HepG2 (cell line): ENCODE measurements around the gene ADGRG1. TPM values are rescaled to one million over a fixed set of nuclear protein-coding genes. Genes with fewer than 3 reads are reported as not detected.

Experiments used
- ARID5B ChIP-seq: IDR thresholded peaks from 2 replicates; pipeline ENCODE4 v1.4.0; 2020; ENCODE audit warnings: mild to moderate bottlenecking, missing genetic modification reagents
- CENPX ChIP-seq: sonication (generic); formaldehyde crosslinking; IDR thresholded peaks from 2 replicates; pipeline ENCODE4 v1.9.0; 2021; ENCODE audit warnings: mild to moderate bottlenecking, missing genetic modification reagents, moderate library complexity
- ELK4 ChIP-seq: sonication (generic); formaldehyde crosslinking; IDR thresholded peaks from 2 replicates; pipeline ENCODE4 v1.9.0; 2021; ENCODE audit warnings: missing genetic modification reagents, borderline replicate concordance
- HNF1B ChIP-seq: sonication (generic); formaldehyde crosslinking; IDR thresholded peaks from 2 replicates; pipeline ENCODE4 v1.5.1; 2020; ENCODE audit warnings: mild to moderate bottlenecking, moderate library complexity, missing genetic modification reagents
- HNRNPH1 ChIP-seq: fragments of 200-400 bp; formaldehyde crosslinking; optimal IDR thresholded peaks from 2 replicates; pipeline ENCODE3; 2017; ENCODE audit warnings: mild to moderate bottlenecking, low read depth, low read length
- HNRNPL ChIP-seq: fragments of 200-400 bp; formaldehyde crosslinking; IDR thresholded peaks from 2 replicates; pipeline ENCODE4 v1.6.1; 2017; ENCODE audit warnings: mild to moderate bottlenecking, low read depth, low read length
- KDM5B ChIP-seq: sonication (generic); formaldehyde crosslinking; IDR thresholded peaks from 2 replicates; pipeline ENCODE4 v1.4.0; 2020; ENCODE audit warnings: missing genetic modification reagents, mild to moderate bottlenecking, borderline replicate concordance
- KMT2B ChIP-seq: IDR thresholded peaks from 2 replicates; pipeline ENCODE4 v1.6.1; 2016; ENCODE audit warnings: missing genetic modification reagents, missing compliant biosample characterization
- LBX2 ChIP-seq: sonication (generic); formaldehyde crosslinking; IDR thresholded peaks from 2 replicates; pipeline ENCODE4 v1.5.0; 2020; ENCODE audit warnings: missing genetic modification reagents, mild to moderate bottlenecking, borderline replicate concordance
- MED8 ChIP-seq: sonication (generic); formaldehyde crosslinking; IDR thresholded peaks from 2 replicates; pipeline ENCODE4 v1.8.1; 2023; ENCODE audit warnings: mild to moderate bottlenecking, missing genetic modification reagents; ENCODE audit not compliant: insufficient replicate concordance
- PAX8 ChIP-seq: sonication (generic); formaldehyde crosslinking; IDR thresholded peaks from 2 replicates; pipeline ENCODE4 v1.8.0; 2022; ENCODE audit warnings: mild to moderate bottlenecking, missing genetic modification reagents, borderline replicate concordance
- PPARG ChIP-seq: conservative IDR thresholded peaks from 2 replicates; pipeline ENCODE4 v1.6.1; 2016; ENCODE audit warnings: missing biosample characterization, missing genetic modification reagents
- REL ChIP-seq: sonication (generic); formaldehyde crosslinking; conservative IDR thresholded peaks from 2 replicates; pipeline ENCODE4 v1.8.0; 2022; ENCODE audit warnings: mild to moderate bottlenecking, missing genetic modification reagents, moderate library complexity
- RFX3 ChIP-seq: IDR thresholded peaks from 2 replicates; pipeline ENCODE4 v1.6.1; 2016; ENCODE audit warnings: missing biosample characterization, missing genetic modification reagents
- SRSF4 ChIP-seq: fragments of 200-400 bp; formaldehyde crosslinking; IDR thresholded peaks from one replicate; pipeline ENCODE4 v1.6.1; 2018; ENCODE audit warnings: mild to moderate bottlenecking, low read depth, low read length, moderate library complexity; ENCODE audit not compliant: poor library complexity, severe bottlenecking
- SSRP1 ChIP-seq: IDR thresholded peaks from 2 replicates; pipeline ENCODE4 v1.6.1; 2016; ENCODE audit warnings: control low read depth
- TFDP1 ChIP-seq: IDR thresholded peaks from 2 replicates; pipeline ENCODE4 v1.6.1; 2016; ENCODE audit warnings: missing compliant biosample characterization, missing genetic modification reagents, borderline replicate concordance
- ZBTB8A ChIP-seq: sonication (generic); formaldehyde crosslinking; IDR thresholded peaks from 2 replicates; pipeline ENCODE4 v1.4.0; 2020; ENCODE audit warnings: mild to moderate bottlenecking, low read depth, missing genetic modification reagents, borderline replicate concordance
- ZKSCAN8 ChIP-seq: IDR thresholded peaks from 2 replicates; pipeline ENCODE4 v1.6.1; 2016; ENCODE audit warnings: borderline replicate concordance, missing genetic modification reagents, missing compliant biosample characterization
- ZNF333 ChIP-seq: sonication (generic); formaldehyde crosslinking; IDR thresholded peaks from 2 replicates; pipeline ENCODE4 v1.4.0; 2020; ENCODE audit warnings: mild to moderate bottlenecking, missing genetic modification reagents, borderline replicate concordance
- ZNF501 ChIP-seq: sonication (generic); formaldehyde crosslinking; IDR thresholded peaks from 2 replicates; pipeline ENCODE4 v1.5.1; 2020; ENCODE audit warnings: mild to moderate bottlenecking, moderate library complexity, missing genetic modification reagents
- ZNF564 ChIP-seq: sonication (generic); formaldehyde crosslinking; IDR thresholded peaks from 2 replicates; pipeline ENCODE4 v1.8.1; 2023; ENCODE audit warnings: mild to moderate bottlenecking, missing genetic modification reagents
- ZNF572 ChIP-seq: sonication (generic); formaldehyde crosslinking; IDR thresholded peaks from 2 replicates; pipeline ENCODE4 v1.5.1; 2020; ENCODE audit warnings: mild to moderate bottlenecking, missing genetic modification reagents
- polyA plus RNA-seq, 8 experiments: library from polyadenylated mRNA; depleted of rRNA in 3 of 8; stranded (reverse) in 7 of 8; unstranded in 1 of 8; fragments of >200 nt; fragmentation: Illumina TruSeq in 4 of 8; extraction: Trizol in 4 of 8; gene quantifications; 2 replicates each; pipeline versions ENCODE4 v1.2.1 to v1.2.3, GENCODE V29; 2011 to 2016; ENCODE audit warnings: low read depth in 4 of 8, missing spikeins in 1 of 8, mixed read lengths in 1 of 8; ENCODE audit not compliant: insufficient read depth in 1 of 8
- total RNA-seq, 5 experiments: library from RNA; depleted of rRNA; stranded (reverse); fragments of >200 nt; fragmentation: Illumina TruSeq; extraction: Trizol; gene quantifications; 2 replicates each; pipeline ENCODE4 v1.2.3, GENCODE V29; 2016; ENCODE audit warnings: low read depth in 1 of 5

Gene ADGRG1
- total and polyA plus RNA-seq, 2 of the 13 experiments (the other 11 are each of a cell fraction or from before 2014, with no cell fraction given) = 2.7 to 5.9 TPM

- no peak for TF ChIP-seq ZNF333 (CRISPR knock-in tag)
- 0 out of 2 replicates have a peak, but pooled peaks have one; percentile 45 for TF ChIP-seq KMT2B (CRISPR knock-in tag)
- peak; percentile 68 for TF ChIP-seq PPARG (CRISPR knock-in tag)
- TF ChIP-seq LBX2 (CRISPR knock-in tag) = no peak
- no peak for TF ChIP-seq ZNF564 (CRISPR knock-in tag)
- TF ChIP-seq RFX3 (CRISPR knock-in tag) = no peak
- no peak for TF ChIP-seq CENPX (CRISPR knock-in tag)
- no peak for TF ChIP-seq SSRP1 (CRISPR knock-in tag)
- no peak for TF ChIP-seq KDM5B (CRISPR knock-in tag)
- 0 out of 2 replicates have a peak, but pooled peaks have one; percentile 33 for TF ChIP-seq HNF1B (CRISPR knock-in tag)
- no peak for TF ChIP-seq SRSF4
- TF ChIP-seq TFDP1 (CRISPR knock-in tag) = no peak
- no peak for TF ChIP-seq REL (CRISPR knock-in tag)
- no peak for TF ChIP-seq ZNF501 (CRISPR knock-in tag)
- TF ChIP-seq ZNF572 = no peak
- no peak for TF ChIP-seq ZBTB8A
- TF ChIP-seq PAX8 (CRISPR knock-in tag) = no peak
- TF ChIP-seq HNRNPH1 = no peak
- TF ChIP-seq ELK4 = no peak
- no peak for TF ChIP-seq HNRNPL
- peak; percentile 92 for TF ChIP-seq ARID5B (CRISPR knock-in tag)
- TF ChIP-seq MED8 (CRISPR knock-in tag) = no peak
- no peak for TF ChIP-seq ZKSCAN8 (CRISPR knock-in tag)
Observed at GRCh38 chr16:57709663-57710062, 81.2 kb downstream of the ADGRG1 start (continued).
